HL-60 (cell line): ENCODE results near the gene RAB13.

ENCODE experiments used
- DNase-seq, 2 experiments: peaks; one replicate each; pipeline ENCODE4 v3.0.0-alpha.2; 2010 to 2020; ENCODE audit warnings: low read depth in 1 of 2, low spot score in 1 of 2
- H3K27ac ChIP-seq: fragments of 250-450 bp; sonication (Bioruptor Pico); replicated peaks from 2 replicates; pipeline ENCODE4 v1.5.1; 2020; ENCODE audit warnings: mild to moderate bottlenecking, moderate library complexity
- H3K27me3 ChIP-seq: fragments of 250-450 bp; sonication (Bioruptor Pico); 2 replicates; pipeline ENCODE4 v1.5.1; 2021; ENCODE audit warnings: mild to moderate bottlenecking, moderate library complexity; ENCODE audit not compliant: insufficient read depth, poor library complexity, severe bottlenecking
- H3K4me3 ChIP-seq: replicated peaks from 2 replicates; pipeline ENCODE4 v1.5.1; 2011; ENCODE audit warnings: mild to moderate bottlenecking, control low read depth, low read length; ENCODE audit not compliant: insufficient read depth
- GABPA ChIP-seq: IDR thresholded peaks from 2 replicates; pipeline ENCODE4 v1.6.1; 2012; ENCODE audit warnings: low read depth
- POLR2AphosphoS5 ChIP-seq: IDR thresholded peaks from 2 replicates; pipeline ENCODE4 v1.6.1; 2012; ENCODE audit warnings: low read depth
- SPI1 ChIP-seq: IDR thresholded peaks from 2 replicates; pipeline ENCODE4 v1.6.1; 2012; ENCODE audit warnings: low read depth, mild to moderate bottlenecking, borderline replicate concordance
- TF ChIP-seq, protein P1 (sequence below): IDR thresholded peaks from one replicate; pipeline ENCODE4 v1.5.1; 2011; ENCODE audit warnings: low read length, control low read depth, inconsistent platforms; ENCODE audit not compliant: insufficient read depth
- TF ChIP-seq, protein P2 (sequence below): IDR thresholded peaks from 2 replicates; pipeline ENCODE4 v1.6.1; 2012; ENCODE audit warnings: low read depth; ENCODE audit not compliant: insufficient replicate concordance

The RAB13 gene

DNA sequence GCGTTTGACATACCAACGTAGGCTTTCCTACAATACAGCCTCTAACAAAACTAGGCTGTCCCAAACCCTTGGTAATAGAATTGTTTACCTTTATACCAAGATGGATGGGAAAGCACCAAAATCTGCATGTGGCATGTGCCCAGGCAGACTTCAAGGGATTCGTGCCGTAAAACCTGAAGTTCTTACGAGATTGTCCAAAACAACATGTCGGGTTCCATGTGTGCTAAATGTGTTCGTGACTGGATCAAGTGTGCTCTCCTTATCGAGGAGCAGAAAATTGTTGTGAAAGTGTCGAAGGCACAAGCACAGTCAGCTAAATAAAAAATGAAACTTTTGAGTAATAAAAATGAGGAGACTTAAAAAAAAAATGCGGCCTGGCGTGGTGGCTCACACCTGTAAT is 9.5 kb upstream of the RAB13 start:
- no peak for DNase-seq
- no peaks in the 10 kb centered on the region for H3K27me3 ChIP-seq
- H3K4me3 ChIP-seq, result no peak overlapping the region
- no peak for TF ChIP-seq POLR2AphosphoS5
- TF ChIP-seq, protein P1, sequence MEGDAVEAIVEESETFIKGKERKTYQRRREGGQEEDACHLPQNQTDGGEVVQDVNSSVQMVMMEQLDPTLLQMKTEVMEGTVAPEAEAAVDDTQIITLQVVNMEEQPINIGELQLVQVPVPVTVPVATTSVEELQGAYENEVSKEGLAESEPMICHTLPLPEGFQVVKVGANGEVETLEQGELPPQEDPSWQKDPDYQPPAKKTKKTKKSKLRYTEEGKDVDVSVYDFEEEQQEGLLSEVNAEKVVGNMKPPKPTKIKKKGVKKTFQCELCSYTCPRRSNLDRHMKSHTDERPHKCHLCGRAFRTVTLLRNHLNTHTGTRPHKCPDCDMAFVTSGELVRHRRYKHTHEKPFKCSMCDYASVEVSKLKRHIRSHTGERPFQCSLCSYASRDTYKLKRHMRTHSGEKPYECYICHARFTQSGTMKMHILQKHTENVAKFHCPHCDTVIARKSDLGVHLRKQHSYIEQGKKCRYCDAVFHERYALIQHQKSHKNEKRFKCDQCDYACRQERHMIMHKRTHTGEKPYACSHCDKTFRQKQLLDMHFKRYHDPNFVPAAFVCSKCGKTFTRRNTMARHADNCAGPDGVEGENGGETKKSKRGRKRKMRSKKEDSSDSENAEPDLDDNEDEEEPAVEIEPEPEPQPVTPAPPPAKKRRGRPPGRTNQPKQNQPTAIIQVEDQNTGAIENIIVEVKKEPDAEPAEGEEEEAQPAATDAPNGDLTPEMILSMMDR, result no peak
- no peak for TF ChIP-seq GABPA
- TF ChIP-seq SPI1, result no peak
- TF ChIP-seq, protein P2, sequence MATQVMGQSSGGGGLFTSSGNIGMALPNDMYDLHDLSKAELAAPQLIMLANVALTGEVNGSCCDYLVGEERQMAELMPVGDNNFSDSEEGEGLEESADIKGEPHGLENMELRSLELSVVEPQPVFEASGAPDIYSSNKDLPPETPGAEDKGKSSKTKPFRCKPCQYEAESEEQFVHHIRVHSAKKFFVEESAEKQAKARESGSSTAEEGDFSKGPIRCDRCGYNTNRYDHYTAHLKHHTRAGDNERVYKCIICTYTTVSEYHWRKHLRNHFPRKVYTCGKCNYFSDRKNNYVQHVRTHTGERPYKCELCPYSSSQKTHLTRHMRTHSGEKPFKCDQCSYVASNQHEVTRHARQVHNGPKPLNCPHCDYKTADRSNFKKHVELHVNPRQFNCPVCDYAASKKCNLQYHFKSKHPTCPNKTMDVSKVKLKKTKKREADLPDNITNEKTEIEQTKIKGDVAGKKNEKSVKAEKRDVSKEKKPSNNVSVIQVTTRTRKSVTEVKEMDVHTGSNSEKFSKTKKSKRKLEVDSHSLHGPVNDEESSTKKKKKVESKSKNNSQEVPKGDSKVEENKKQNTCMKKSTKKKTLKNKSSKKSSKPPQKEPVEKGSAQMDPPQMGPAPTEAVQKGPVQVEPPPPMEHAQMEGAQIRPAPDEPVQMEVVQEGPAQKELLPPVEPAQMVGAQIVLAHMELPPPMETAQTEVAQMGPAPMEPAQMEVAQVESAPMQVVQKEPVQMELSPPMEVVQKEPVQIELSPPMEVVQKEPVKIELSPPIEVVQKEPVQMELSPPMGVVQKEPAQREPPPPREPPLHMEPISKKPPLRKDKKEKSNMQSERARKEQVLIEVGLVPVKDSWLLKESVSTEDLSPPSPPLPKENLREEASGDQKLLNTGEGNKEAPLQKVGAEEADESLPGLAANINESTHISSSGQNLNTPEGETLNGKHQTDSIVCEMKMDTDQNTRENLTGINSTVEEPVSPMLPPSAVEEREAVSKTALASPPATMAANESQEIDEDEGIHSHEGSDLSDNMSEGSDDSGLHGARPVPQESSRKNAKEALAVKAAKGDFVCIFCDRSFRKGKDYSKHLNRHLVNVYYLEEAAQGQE, result no peak
- no peak overlapping the region for H3K27ac ChIP-seq

DNA sequence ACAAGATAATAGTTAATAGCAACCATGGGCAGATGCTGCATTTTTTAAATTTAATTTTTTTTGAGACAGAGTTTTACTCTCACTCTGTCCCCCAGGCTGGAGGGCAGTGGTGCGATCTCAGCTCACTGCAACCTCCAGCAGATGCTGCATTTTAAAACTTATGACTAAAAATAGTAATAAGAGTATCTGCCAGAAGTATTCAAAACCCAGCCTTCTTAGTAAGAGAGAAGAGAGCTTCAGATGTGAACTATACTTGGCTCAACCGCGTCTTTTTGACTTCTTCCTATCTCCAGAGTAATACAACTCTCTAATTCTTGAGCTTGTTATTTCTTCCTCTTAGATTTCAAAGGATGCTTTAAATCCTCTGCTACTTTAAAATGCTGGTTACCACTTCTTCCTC is 9.1 kb upstream of the RAB13 start:
- TF ChIP-seq, protein P2, result no peak
- TF ChIP-seq, protein P1, result no peak
- no peak for TF ChIP-seq SPI1
- Histone ChIP-seq H3K4me3 (no peak overlapping the region), H3K27me3 (no peaks in the 10 kb centered on the region), H3K27ac (no peak overlapping the region)
- DNase-seq, result no peak

- TF ChIP-seq POLR2AphosphoS5 (no peak), SPI1 (no peak), GABPA (no peak)
- TF ChIP-seq, protein P1, result no peak
- TF ChIP-seq, protein P2, result no peak
- Histone ChIP-seq H3K27ac (peak overlapping the region; percentile 93), H3K4me3 (peak overlapping the region; percentile 65), H3K27me3 (no peaks in the 10 kb centered on the region)
- DNase-seq, result no peak
Measured at GRCh38 chr1:153991806-153992205, 5.7 kb upstream of the RAB13 start.
